CD4-positive, alpha-beta T cell treated with Interleukin-17A for 4 hours (primary cell): ENCODE results near the gene PHF21A.

ENCODE experiments used
- DNase-seq: peaks from one replicate; pipeline ENCODE4 v3.0.0-alpha.2; 2020; ENCODE audit warnings: mixed read lengths

PHF21A gene

DNA sequence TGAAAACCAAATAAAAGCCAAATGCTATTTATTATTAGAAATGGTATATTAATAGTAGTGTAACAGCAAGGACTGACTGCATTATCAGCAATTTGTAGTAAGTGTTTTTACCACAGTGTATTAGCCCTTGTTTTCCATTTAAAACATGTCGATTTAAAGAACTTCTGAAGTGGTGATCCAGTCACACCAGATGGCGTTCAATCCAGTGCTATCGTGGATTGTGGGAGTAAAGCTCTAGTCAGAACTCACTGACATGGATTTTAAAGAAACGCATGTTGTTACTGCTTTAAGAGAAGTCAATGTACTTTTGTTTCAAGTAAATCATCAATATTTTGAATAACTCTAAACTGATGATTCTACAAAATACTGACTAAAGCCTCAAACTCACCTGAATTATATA lies 147.7 kb downstream of the PHF21A start:
- DNase-seq: no peak

DNA sequence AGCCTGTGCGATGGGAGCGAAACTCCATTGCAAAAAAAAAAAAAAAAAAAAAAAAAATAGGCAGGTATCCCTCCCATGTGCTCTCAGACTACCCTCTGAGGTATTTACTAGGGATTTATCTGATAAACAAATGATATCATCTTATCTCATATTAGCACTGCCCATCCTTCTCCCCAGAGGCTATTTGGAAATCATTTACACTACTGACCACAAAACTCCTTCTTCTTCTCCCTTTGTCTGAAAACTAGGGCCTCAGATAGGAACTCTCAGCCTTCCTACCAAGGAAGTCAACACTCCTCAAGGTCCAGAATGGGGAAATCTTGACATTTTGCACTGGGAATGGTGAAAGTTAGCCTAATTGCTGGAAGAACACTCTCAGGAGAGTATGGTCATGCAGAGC lies 152.4 kb downstream of the PHF21A start:
- no peak for DNase-seq

DNA sequence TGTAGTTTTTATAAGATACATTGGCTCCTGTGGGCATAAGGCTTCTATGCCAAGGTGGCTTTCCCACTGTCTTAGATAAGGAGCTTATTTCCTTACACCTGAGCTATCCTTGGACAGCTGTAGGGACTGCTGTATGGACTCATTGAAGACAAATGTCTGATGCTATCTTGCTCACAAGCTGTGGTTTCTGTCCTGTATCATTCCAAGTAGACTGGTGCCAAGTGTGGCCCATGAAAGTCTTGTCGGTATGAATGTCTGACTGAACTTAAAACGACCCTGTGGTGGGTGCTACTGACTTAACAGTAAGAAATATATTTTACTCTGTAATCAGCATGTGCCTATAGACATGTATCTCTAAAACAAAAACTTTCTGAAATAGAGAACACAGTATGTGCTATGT lies 153.7 kb downstream of the PHF21A start:
- DNase-seq: no peak

DNA sequence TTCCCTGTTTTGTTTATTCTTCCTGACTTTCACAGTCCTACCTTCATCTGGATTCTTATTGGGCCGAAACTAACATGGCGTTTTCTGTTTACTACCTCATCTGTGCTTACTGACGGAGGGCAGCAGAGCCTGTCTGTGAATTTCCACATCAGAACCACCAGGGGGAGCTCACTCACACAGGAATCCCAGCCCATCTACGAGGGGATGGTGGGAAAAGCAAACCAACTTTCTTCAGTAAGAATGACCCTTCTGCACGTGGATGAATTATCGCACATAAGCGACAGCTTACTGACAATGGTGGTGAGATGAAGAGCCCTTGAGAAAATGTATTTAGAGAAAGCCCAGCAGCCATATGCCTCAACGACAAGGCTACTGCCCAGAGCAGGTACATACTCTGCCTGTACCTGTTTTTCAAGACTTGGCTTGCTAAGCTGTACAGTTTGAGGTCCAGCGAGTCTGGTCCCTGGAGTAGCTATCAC lies 156.3 kb downstream of the PHF21A start:
- DNase-seq: peak; percentile 64

DNA sequence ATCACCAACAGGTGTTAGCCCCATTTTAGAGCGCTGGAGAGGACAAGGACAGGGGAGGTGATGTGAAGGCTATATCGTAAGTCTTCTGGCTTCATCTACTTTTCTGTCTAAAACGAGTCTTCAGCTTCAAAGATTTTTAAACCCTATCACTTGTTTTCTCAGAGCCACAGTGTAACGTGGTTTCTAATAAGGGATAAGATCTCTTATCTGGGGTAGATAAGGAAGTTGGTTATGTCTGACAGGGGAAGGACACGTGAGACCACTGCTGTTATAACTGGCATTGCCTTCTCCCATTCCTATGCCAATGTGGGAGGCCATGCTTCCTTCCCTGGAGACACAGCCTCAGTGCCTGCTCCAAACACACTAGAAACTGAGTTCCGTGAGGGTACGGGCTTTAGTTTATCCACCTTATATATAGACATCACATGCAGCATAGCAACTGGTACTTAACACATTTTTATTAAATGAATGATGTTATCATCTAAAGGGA lies 159.5 kb downstream of the PHF21A start:
- DNase-seq: no peak

DNA sequence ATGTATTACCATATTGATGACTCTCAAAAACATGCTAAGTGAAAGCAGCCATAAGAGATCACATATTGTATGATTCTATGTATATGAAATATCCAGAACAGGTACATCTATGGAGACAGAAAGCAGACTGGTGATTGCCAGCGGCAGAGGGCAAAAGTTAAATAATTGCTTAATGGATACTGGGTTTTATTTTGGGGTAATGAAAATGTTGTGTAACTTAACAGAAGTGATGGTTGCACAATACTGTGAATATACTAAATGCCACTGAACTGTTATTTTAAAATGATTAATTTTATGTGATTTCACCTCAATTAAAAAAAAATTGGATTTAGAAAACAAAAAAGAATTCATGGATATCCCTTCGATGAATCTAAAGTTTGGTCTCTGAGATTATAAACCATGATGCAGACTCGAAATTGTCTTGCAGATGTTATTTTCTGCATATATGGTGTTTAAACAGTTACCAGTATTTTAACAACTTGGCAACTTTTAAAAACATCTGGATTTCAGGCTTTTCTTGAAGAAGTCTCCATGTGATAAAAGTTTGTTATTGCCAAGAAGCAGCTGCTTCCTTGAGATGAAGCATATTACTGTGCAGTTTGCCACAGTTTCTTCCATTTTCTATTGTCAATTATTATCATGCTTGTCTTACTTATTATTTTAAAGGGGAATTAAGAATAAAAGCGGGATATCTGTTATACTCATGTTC lies 160.7 kb downstream of the PHF21A start:
- no peak for DNase-seq

DNA sequence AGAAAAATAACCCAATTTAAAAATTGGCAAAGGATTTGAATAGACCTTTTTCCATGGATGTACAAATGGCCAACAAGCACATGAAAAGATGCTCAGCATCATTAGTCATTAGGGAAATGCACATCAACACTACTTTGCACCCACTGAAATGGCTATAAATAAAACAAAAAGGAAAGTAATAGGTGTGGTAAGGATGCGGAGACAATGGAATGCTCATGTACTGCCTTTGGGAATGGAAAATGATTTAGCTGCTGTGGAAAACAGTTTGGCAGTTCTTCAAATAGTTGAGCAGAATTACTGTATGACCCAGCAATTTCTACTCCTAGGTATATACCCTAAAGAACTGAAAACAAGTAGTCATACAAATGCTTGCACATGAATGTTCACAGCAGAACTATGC lies 161.4 kb downstream of the PHF21A start:
- DNase-seq: no peak

DNA sequence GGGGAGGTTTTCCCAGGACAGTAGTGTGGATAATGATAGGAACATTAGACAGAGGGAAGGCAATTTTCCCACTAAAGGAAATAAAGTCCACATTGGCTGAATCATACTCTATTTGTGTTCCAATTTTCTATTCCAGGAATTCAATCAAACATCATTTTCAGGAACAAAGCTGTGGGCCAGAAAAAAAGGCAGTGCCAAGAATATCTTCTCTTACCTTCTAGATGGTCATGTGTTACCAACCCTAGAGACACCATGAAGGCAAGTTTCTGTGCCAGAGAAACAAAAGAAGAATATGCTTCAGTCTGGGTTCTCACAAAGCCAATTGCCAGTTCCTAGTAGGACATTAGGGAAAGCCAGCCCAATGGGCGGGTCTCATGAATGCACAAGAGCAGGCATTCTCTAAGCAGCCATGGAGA lies 171.3 kb downstream of the PHF21A start:
- DNase-seq: no peak

DNA sequence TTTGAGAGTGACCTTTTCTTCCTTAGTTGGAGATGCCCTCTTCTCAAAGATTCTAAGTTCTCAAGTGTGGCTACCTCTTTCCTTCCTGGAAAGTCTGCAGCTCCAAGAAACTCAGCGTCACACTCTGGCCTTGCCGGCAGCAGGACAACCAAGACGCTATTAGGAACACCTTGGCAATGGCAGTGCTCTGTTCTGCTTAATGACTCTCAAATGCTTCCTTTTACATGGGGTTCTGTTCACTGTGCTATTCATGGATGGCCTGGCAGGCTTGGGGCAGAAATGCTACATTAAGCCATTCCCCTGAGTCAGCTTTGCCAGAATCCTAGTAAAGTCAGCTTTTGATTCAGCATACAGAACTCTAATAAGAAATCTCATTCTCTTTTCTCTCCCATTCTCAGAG lies 172.9 kb downstream of the PHF21A start:
- no peak for DNase-seq

DNA sequence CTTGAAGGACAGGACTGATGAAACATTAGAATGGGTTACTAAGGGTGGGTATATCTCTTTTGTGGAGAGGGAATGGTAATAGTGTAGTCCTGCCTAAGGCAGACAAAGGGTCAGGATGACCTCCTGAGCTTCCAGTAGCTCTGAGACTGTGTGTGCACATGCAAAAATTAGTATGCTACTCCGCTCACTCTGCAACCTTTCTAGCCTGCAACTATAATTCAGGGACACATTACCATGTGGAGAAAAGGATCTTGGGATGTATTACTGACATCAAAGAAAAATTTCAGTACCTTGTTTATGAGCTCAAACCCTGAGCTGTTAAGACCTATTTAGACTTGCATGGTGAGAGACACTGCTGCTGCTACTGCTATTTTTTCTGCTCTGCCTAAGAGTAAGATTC lies 173.4 kb downstream of the PHF21A start:
- no peak for DNase-seq

DNA sequence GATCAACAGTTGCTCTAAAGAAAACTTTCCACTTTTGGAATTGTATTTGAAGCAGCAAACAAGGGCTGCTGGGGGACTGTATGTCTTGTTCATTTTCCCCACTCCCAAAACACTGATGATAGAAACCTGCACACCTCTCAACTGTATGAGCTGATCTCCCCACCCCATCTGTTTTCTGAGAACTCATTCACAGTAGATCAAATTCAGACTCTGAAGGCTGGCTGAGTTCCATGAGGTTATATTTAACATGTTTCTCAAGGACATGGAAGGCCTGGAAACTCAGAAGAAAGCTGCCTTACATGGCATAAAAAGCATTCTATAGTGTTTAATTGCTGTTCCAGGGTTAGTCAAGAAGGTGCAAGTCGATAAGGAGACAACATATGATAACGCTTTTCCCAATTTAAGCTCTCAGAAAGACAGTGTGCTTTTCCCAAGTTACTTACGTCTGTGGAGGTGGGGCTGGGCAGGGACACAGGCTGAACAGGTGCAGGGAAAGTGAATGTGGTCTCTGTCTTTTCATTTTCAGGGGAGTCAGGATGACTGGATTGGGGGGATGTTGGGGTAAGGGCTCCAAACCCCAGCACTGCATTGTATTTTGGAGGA lies 175.8 kb downstream of the PHF21A start:
- no peak for DNase-seq

DNA sequence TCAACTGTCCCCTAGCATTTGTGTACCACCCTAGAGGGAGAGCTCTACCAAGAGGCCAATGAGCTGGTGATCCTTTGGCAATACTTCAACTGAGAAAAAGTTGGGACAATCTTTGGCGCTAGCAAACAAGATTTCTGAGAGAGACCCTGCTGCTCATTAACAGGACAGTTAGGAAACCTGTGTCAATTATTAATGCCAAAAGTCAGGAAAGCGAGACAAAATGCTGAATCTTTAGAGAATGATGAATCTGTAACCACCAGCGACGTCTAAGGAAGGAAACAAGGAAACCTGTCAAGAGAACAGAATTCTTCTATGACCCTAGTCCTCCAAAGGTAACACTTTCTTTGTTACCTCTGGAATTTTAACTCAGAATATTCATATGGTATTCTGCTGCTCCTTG lies 178.9 kb downstream of the PHF21A start:
- DNase-seq: no peak

DNA sequence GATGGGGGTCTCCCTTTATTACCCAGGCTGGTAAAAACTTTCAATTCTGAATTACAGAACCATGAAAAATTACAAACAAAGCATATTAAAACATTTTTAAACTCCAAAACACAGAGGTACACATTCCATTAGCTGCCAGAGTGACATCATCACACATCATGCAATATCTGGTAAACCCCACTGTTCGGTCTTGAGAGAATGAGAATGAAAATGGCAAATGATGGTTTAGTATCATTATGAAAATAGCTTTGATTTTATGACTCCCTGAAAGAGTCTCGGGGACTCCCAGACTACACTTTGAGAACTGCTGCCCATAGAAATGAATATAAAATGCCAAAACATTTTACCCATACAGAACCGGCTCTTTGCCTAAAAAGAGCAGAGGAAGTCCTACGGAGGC lies 180.0 kb downstream of the PHF21A start:
- no peak for DNase-seq

DNA sequence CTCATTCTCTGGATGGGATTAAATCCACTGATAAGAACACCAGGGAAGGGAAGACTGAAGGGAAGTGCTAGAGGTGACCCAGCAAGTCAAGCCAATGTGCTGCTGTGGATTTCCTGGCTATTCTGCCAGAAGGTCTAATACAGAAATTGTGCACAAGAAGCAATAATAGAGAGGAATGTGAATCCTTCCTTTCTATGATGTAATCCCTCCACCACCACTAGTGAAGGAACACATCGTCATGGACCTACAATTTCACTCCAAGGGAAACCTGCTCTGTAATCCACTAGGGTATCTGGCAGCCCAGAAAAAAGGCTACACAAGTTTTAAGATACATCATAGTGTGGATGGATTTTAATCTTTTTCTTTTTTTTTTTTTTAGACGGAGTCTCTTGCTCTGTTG lies 181.4 kb downstream of the PHF21A start:
- DNase-seq: no peak

DNA sequence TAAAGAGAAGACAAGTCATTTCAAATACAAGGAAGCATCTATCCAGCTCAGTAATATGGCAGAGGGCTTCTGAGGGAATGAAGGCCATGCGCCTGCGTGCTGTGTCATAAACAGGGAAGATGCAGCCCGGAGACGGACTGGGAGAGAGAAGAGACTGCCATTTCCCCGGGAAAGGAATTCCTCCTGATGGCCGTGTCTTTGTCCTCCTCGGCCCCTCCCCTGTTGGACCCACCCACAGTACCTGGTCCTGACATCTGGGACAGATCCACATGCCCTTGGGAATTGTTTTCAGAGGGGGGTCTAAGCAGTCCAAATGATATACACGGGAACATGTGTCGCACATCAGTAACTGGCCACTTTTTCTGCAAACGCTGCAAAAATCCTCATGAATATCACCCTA lies 183.3 kb downstream of the PHF21A start:
- DNase-seq: no peak

DNA sequence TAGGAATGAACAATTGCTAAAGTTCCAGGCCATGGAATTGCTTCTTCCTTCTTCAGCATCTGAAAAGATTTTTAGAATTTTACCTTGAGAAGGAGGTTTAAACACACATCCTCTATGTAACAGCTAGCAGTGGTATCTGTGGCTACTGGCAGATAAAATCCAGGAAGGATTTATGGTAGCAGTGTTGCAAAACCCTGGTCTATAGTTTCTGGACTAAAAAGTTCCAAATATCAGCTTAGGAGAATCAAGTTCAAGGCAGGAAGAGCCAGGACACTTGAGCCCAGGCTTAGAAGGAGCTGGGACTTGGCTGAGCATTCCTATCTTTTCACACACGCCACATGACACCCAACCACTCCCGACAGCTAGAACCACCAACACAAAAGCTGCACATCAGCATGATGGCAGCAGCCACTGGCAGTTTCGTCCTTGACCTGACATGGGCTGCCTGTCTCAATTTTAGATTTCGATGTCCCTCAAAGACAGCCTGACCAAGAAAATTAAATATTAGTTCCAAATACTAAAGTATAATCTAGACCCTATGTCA lies 184.7 kb downstream of the PHF21A start:
- no peak for DNase-seq

DNA sequence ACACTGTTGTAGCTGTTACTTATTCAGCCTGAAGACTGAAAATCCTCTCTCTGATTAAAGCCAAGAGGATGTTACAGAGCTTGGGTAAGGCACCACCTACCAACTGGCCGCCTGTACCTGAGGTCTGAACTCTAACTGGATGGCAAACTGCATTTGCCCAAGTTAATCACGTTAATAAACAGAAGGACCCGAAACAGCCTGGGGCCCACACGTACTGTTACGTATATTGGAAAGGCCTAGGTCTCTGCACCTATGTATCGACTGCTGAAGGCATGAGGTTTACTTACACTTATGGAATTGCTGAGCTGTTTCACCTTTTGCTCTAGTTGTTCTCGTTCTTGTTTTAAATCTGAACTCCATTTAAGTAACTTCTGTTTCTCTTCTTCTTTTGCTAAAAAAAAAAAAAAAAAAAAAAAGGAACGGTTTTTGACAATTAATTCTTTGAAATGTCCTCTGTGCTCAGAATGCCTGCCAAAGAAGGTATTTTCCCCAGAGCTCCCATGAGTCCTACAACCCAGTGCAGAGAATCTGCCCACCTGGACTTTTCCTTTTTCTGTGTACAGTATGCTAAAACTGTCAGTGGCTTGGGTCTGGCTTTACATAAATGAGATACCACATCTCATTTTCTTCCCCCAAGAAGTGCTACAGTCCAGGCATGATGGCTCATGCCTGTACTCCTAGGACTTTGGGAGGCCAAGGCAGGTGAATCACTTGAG lies 185.7 kb downstream of the PHF21A start:
- no peak for DNase-seq

DNA sequence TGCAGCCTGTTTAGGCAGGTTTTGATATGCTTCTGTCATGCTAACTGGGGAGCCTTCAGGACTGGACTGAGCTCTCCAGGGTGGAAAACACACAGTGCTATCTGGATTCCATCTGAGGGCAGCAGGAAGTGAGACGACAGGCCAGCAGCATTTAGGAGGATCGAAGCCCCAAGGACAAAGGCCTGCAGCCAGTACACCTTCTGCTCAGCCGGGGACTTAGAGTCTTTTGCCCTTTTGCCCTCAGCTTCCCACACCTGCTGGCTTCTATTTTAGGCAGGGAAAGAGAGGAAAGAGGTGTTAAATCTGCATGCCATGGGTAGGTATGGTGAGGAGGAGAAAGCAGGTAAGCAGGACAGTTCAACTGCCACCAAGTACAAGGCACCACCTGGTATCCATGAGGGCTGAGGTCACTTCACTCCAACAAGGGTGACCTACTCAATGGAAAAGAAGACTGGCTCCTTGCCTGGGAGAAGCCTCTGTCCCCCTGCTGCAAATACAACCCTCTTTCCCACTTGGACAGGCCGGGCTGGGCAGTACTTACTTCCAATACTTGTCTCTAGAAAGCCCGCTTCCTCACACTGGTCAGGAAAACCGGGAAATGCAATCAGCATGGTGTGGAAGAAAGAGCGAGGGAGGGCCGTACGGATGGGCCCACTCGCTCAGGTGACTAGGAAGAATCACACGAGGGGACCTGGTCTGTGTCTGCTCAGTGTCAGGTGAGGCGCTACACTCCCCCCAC lies 186.5 kb downstream of the PHF21A start:
- DNase-seq: no peak

DNA sequence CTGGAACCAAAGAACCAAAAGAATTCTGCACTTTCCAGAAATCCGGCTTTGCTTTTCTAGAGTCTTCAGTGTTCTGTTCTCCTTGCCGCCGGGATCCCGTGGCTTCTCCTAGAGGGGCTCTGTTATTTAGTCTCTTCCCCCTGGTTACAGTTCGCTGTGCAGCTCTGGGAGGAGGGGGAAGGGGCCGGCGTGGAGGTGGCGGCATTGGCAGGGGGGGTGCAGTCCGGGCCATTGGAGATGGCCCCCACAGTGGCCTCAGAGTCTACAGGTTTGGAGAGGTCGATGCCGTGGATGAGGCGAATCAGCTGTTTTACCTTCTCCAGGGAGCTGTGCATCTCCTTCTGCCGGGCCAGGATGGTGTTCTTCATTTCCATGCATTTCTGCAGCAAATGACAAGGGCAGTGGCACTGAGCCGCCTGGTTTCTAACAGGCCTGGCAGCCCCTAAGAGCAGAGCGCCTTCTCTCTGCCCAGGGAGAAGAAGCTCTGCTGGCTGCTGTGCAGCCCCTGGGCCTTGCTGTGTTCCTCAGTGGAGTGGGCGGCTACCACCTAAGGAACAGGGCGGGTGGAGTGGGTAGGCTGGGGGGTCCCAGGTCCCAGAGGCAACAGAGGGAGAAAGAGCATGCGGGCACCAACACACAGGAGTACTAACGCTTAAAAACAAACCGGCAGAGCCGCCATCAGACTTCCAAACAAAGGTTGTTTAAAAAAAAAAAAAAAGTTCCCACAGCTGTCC lies 187.2 kb downstream of the PHF21A start:
- no peak for DNase-seq

DNA sequence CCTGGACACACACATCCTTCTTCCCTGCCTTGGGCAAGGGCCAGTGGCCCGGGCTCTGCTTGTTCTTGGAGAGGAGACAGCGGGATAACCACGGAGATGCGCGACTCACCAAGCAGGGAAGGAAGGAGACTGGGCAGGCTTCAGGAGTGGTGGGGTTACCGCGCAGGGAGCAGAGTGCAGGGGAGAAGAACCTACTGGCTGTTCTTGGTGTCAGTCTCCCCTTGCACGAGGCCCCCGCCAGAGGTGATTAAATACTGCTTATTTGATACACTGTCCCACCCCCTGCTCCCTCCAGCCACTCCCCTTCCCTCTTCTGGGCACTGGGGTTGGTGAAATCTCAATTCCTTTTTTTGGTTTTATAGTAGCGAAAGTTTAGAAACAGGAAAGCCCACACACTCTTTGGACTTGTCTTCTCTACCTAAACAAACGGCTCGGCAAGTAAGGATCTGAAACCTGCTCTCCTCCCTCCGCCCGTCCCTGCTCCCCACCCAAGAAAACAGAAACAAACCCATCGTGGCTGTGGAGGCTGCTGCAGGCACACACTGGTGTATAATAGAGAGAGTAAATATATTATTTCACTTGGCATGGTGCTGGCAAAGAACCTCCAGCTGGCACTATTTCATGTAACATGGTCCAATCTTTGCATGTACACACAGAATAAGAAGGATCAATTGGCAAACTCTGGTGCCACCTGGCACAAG lies 188.0 kb downstream of the PHF21A start:
- DNase-seq: no peak

DNA sequence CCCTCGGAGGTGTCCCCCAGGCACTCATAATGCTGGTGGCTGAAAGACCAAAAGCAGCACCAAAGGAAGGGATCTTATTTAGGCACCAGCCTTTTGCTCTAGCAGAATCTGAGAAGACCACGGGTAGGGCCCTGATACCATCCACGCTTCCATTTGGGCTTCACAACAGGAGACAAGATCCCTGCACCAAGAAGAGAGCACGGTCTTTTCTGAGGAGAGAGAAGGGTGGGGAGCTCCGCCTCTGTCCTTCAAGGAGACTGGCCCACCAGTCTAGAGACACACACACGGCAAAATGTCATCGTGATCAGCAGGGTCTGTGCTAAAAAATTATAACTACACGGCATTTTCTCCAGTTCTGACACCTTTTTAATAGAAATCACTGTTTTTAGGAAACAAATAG lies 189.0 kb downstream of the PHF21A start:
- DNase-seq: no peak

DNA sequence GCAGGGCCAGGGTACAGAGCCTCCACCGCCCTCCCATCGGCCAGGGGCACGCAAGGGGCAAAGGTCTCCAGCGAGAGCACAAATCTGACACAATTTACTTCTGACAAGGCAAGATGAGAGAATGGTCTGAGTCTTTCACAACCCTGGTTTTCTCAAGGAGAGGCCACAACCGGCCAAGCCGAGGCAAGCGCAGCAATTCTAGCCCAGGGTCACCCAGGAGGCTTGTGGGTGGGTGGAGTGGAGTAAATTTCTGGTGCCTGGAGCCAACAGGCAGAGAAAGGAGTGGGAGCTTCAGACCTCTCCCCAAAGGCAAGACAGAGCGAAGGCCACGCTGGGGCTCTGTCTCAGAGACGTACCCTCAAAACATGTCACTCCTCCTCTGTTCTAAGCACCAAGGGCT lies 189.5 kb downstream of the PHF21A start:
- DNase-seq: no peak
